RWPE1 (cell line): ENCODE results near the gene OR10G6.

ENCODE experiments used
- CTCF ChIA-PET: fragments of 350-600 bp; sonication (Branson Sonifier 250); formaldehyde crosslinking; extraction: SDS; loops from one replicate; lab custom pipeline; 2021; lab: Yijun Ruan, JAX
- POLR2A ChIA-PET: fragments of 400-600 bp; formaldehyde crosslinking; extraction: SDS; loops from one replicate; lab custom pipeline; 2020; ENCODE audit warnings: antibody characterized with exemption; ENCODE audit not compliant: low non-redundant PET; lab: Yijun Ruan, JAX
- DNase-seq: peaks from one replicate; pipeline ENCODE4 v3.0.0; 2012; ENCODE audit warnings: low spot score
- H3K27ac ChIP-seq: fragments of 450-650 bp; 2 replicates; pipeline ENCODE4 v1.5.1; 2017
- TF ChIP-seq, protein P1 (sequence below): fragments of 450-650 bp; conservative IDR thresholded peaks from 2 replicates; pipeline ENCODE4 v1.5.1; 2017; ENCODE audit warnings: low read depth, mild to moderate bottlenecking

OR10G6 gene

DNA sequence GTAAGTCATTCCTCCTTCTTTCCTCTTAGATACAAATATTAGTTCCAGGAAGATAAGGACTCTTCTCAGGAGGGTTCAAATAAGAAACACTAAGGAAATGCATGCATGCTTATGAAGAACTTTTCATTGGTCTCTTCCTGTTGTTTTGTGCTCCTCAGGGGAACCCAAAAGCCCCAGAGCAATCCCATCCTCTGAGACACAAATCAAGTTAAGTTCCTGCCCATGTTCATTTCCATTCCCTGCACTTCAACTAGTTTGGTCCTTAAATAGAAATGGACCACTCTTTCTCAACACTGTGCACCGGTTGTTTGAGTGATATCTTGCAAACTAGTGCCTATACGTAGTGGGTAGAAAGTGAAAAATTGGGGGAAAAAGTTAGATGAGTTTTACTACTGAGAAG lies 17.7 kb upstream of the OR10G6 start, which contains the start of gene OR10G4:
OR10G4 (plus strand) TSS at position 301 of the 400 bp plus-strand sequence. CDS start 2,578 bp downstream, outside the sequence.
- no peak for DNase-seq
- no peak within 1 kb of the TSS for H3K27ac ChIP-seq
- ChIA-PET CTCF (no interaction called here), POLR2A (no interaction called here)
- TF ChIP-seq, protein P1, sequence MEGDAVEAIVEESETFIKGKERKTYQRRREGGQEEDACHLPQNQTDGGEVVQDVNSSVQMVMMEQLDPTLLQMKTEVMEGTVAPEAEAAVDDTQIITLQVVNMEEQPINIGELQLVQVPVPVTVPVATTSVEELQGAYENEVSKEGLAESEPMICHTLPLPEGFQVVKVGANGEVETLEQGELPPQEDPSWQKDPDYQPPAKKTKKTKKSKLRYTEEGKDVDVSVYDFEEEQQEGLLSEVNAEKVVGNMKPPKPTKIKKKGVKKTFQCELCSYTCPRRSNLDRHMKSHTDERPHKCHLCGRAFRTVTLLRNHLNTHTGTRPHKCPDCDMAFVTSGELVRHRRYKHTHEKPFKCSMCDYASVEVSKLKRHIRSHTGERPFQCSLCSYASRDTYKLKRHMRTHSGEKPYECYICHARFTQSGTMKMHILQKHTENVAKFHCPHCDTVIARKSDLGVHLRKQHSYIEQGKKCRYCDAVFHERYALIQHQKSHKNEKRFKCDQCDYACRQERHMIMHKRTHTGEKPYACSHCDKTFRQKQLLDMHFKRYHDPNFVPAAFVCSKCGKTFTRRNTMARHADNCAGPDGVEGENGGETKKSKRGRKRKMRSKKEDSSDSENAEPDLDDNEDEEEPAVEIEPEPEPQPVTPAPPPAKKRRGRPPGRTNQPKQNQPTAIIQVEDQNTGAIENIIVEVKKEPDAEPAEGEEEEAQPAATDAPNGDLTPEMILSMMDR: no peak

- CTCF ChIA-PET: interaction anchor here (0.6 kb wide), 1 partner anchor 45 kb away, joined by 3 read pairs; no protein-coding TSS in a partner anchor
- POLR2A ChIA-PET: no interaction called here
Observed at GRCh38 chr11:123979311-123979710, 15.7 kb downstream of the OR10G6 start.

DNA sequence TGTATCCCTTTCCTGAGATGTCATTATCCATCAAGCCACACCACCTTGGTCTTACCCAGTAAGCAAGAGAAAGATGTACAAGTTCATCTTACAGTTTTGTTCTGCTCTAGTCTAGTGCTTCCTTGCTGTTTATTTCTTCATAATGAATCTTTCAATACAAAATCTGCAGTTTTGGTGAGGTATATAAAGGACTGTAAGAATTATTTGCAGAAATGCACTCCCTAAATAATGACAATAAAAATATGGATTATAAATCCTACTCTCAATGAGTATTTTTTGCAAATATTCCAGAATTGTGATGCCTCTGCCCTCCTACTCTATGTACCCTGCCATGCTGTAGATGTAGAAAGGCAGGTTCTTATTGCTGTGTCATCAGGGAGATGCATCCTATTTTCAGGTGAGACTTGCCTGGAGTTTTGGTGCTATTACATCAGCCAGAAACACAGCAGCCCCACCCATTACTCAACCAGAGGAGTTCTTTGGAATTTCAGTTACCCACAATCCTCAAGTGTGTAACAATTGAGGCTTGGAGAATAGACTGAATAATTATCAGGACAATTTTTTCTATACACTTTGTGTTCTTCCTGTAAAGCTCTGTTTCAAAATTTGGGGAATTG lies 17.1 kb downstream of the OR10G6 start, which contains the start of gene OR10S1:
OR10S1 (minus strand) TSS at position 51 of the 617 bp plus-strand sequence. CDS start 117 bp downstream, outside the sequence.
- ChIA-PET POLR2A (no interaction called here), CTCF (no interaction called here)
- H3K27ac ChIP-seq: peak within 1 kb of the TSS; percentile 36
- TF ChIP-seq, protein P1: no peak
- peak; percentile 57 for DNase-seq

More at GRCh38 chr11:123979311-123979710, 15.7 kb downstream of the OR10G6 start:
- DNase-seq: no peak
- no peak overlapping the region for H3K27ac ChIP-seq
- TF ChIP-seq, protein P1: no peak

GRCh38 chr11:123976770-123977560 lies 18.0 kb downstream of the OR10G6 start:
- H3K27ac ChIP-seq: peak overlapping the region; percentile 36
- TF ChIP-seq, protein P1: no peak
- POLR2A ChIA-PET: no interaction called here
- CTCF ChIA-PET: no interaction called here
- DNase-seq: no peak

- POLR2A ChIA-PET: no interaction called here
Observed at GRCh38 chr11:123973816-123974215, 21.1 kb downstream of the OR10G6 start.

DNA sequence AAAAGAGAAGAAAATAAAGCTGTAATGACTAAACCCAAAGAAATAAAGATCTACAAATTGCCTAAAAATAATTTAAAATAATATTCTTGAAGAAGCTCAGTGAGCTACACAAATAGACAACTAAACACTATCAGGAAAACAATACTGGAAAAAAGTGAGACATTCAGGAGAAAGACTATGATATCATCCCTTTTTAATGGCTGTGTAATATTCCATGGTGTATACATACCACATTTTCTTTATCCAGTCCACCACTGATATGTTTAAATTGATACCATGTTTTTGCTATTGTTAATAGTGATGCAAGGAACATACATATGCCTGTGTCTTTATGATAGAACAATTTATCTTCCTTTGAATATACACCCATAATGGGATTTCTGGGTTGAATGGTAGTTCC lies 38.2 kb downstream of the OR10G6 start:
- TF ChIP-seq, protein P1: no peak
- ChIA-PET CTCF (no interaction called here), POLR2A (no interaction called here)
- H3K27ac ChIP-seq: no peak overlapping the region
- no peak for DNase-seq

More at GRCh38 chr11:123973816-123974215, 21.1 kb downstream of the OR10G6 start:
- CTCF ChIA-PET: interaction anchor here (0.7 kb wide), 1 partner anchor 95 kb away, joined by 3 read pairs; no protein-coding TSS in a partner anchor
- DNase-seq: peak; percentile 84
- no peak overlapping the region for H3K27ac ChIP-seq
- TF ChIP-seq, protein P1: no peak
